DND-41 (cell line): ENCODE results near the gene SLBP.
A peak's percentile ranks its signal among the peaks of the same experiment; 100 is the strongest.

Experiments
- ATAC-seq: fragments of 200-7000 bp; cut with Tn5 transposase; 3 replicates; pipeline ENCODE4 v1.9.1; 2021; ENCODE audit warnings: low read depth; ENCODE audit not compliant: insufficient read depth
- DNase-seq: peaks from one replicate; pipeline ENCODE4 v3.0.0-alpha.2; 2020
- H2AFZ ChIP-seq: 2 replicates; pipeline ENCODE4 v1.6.0; 2012; ENCODE audit warnings: low read depth, low read length
- H3K27ac ChIP-seq: 2 replicates; pipeline ENCODE4 v1.5.1; 2012; ENCODE audit warnings: low read length, inconsistent platforms
- H3K27me3 ChIP-seq: fragments of 200-600 bp; sonication (generic); 2 replicates; pipeline ENCODE4 v1.6.0; 2012; ENCODE audit warnings: low read length, mild to moderate bottlenecking, inconsistent platforms; ENCODE audit not compliant: insufficient read depth, poor library complexity
- H3K36me3 ChIP-seq: 2 replicates; pipeline ENCODE4 v1.5.1; 2012; ENCODE audit warnings: low read length, inconsistent platforms; ENCODE audit not compliant: insufficient read depth
- H3K4me1 ChIP-seq: 2 replicates; pipeline ENCODE4 v1.5.1; 2012; ENCODE audit warnings: mild to moderate bottlenecking, low read length; ENCODE audit not compliant: insufficient read depth
- H3K4me2 ChIP-seq: 2 replicates; pipeline ENCODE4 v1.6.0; 2012; ENCODE audit warnings: mild to moderate bottlenecking, moderate library complexity, low read length, inconsistent platforms; ENCODE audit not compliant: insufficient read depth
- H3K4me3 ChIP-seq, 2 experiments: fragments of 200-600 bp in 1 of 2; shearing (Covaris generic) in 1 of 2; 2 replicates each; pipeline ENCODE4 v1.5.1; 2012 to 2016; ENCODE audit warnings: inconsistent platforms in 2 of 2, low read length in 2 of 2, mild to moderate bottlenecking in 2 of 2, low read depth in 1 of 2, moderate library complexity in 1 of 2
- H3K79me2 ChIP-seq: 2 replicates; pipeline ENCODE4 v1.6.0; 2012; ENCODE audit warnings: low read length, inconsistent platforms; ENCODE audit not compliant: insufficient read depth
- H3K9ac ChIP-seq: 2 replicates; pipeline ENCODE4 v1.6.0; 2012; ENCODE audit warnings: low read depth, mild to moderate bottlenecking, inconsistent platforms, low read length, moderate library complexity
- H3K9me3 ChIP-seq: 2 replicates; pipeline ENCODE4 v1.5.1; 2012; ENCODE audit warnings: low read length, moderate library complexity, mild to moderate bottlenecking, inconsistent platforms; ENCODE audit not compliant: insufficient read depth, severe bottlenecking
- H4K20me1 ChIP-seq: 2 replicates; pipeline ENCODE4 v1.6.0; 2012; ENCODE audit warnings: low read length; ENCODE audit not compliant: insufficient read depth
- CTCF ChIP-seq: IDR thresholded peaks from 2 replicates; pipeline ENCODE4 v1.5.1; 2012; ENCODE audit warnings: borderline replicate concordance, low read length, moderate library complexity, mild to moderate bottlenecking; ENCODE audit not compliant: poor library complexity, severe bottlenecking; ENCODE audit errors: extremely low read depth
- EZH2 ChIP-seq: IDR thresholded peaks from 3 replicates; pipeline ENCODE4 v1.6.1; 2012; ENCODE audit warnings: borderline replicate concordance, low read depth, mild to moderate bottlenecking, moderate library complexity, low read length, inconsistent platforms; ENCODE audit not compliant: severe bottlenecking

SLBP gene

GRCh38 chr4:1718095-1718850, 6.2 kb upstream of the SLBP start:
- H3K27ac ChIP-seq = no peak overlapping the region
- H2AFZ ChIP-seq = no peak overlapping the region
- no peaks in the 10 kb centered on the region for H3K27me3 ChIP-seq
- H4K20me1 ChIP-seq = peaks cover 71% of the 10 kb centered on the region
- TF ChIP-seq EZH2 = no peak
- TF ChIP-seq CTCF = no peak
- peaks cover 96% of the 10 kb centered on the region for H3K79me2 ChIP-seq
- H3K4me2 ChIP-seq = peak overlapping the region; percentile 100
- ATAC-seq = no peak
- no peaks in the 10 kb centered on the region for H3K9me3 ChIP-seq
- no peak for DNase-seq
- peak overlapping the region; percentile 19; the same call in 1 of the 2 replicates for H3K9ac ChIP-seq
- H3K4me1 ChIP-seq = peaks cover 84% of the 10 kb centered on the region
- H3K36me3 ChIP-seq = peaks cover 68% of the 10 kb centered on the region
- H3K4me3 ChIP-seq = 0 out of 4 replicates have a peak overlapping the region, but pooled peaks of 1 of the 2 experiments have one; percentile 13

DNA sequence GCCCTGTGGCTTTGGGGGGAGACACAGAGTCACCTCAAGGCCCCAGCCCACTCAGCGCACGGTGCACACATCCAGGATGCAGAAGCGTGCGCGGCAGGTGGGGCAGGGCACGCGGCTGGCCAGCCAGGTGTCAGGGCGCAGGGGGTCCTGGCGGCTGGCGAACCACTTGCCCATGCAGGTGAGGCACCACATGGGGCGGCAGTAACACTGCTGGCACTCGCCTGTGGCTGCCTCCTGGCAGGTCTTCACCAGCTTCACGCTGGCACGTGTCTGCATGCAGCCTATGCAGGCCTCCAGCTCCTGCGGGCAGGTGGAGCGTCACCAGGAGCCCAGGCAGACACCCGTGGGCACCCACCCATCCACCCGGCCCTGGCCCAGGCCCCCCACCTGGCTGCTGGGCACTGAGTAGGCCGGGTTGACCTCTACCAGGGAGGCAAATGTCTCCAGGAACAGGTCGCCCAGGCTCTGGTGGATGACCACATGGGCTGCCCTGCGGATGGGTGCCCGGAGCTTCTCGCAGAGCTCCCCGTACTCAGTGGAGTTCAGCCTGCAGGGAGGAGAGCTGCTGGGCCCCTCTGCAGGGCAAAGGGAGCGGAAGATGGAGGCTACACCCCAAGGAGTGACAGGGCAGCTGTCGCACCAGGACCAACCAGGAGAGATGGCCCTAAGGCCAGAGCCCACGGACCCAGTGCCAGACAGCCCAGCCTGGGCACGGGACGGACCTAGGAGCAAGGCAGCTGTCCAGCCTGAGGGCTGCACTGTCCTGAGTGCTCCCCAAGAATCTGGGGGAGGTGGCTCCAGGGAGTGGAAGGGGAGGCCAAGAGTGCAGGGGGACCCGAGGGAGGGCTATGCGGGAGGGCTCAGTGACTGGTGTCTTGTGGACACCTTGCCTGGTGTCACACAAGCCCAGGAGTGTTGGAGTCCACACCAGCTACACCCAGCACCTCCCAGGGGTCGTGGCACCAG, 5.3 kb upstream of the SLBP start:
- Histone ChIP-seq H3K4me1 (peaks cover 78% of the 10 kb centered on the region), H4K20me1 (peaks cover 62% of the 10 kb centered on the region), H3K36me3 (peaks cover 65% of the 10 kb centered on the region), H3K9ac (peak overlapping the region; percentile 80; the same call in 1 of the 2 replicates), H3K79me2 (peaks cover 95% of the 10 kb centered on the region), H3K9me3 (no peaks in the 10 kb centered on the region), H3K4me3 (0 out of 4 replicates have a peak overlapping the region, but pooled peaks of 1 of the 2 experiments have one; percentile 13), H3K27me3 (no peaks in the 10 kb centered on the region), H3K4me2 (peak overlapping the region; percentile 100; the same call in 1 of the 2 replicates), H2AFZ (no peak overlapping the region), H3K27ac (no peak overlapping the region)
- ATAC-seq (no peak), DNase-seq (no peak)
- TF ChIP-seq EZH2 = no peak
- TF ChIP-seq CTCF = no peak

DNA sequence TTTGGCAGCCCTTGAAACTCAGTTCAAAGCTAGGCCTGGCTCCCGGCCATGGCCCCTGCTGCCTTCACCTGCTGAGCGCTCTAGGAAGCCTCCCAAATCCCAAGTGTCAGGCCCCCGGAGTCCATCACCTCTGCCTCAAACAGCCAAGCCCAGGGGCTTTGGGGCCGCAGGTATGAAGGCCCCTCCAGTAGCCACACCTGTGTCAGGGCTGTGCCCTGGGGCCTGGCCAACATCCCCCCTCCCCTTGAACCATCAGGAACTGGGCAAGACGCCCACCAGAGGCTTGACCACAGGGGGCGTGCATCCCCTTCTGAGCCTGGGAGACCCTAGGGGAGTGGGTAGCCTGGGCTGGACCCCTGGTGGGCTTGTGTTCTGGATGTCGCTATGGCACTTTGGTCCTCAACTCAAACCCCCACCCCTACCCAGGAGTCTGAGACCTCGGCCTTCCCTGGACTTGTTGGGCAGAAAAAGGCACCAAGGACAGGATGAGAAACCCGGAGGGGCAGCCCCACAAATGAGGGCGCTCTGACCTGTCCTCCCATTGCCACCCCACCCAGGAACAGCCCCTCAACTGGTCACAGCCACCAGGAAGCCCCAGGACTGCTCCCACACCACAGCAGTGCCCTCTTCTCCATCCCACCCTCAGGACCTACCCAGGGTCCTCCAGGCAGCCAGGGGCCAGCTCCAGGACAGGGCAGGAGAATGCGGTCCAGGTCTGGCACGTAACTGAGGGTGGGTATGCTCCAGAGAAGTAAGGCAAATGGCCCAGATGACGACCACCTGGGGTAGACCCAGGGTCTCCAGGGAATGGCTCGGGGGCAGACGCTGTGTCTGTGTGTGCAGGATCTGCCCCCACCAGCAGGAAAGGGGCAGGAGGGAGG, 4.2 kb upstream of the SLBP start:
- DNase-seq = no peak
- peaks cover 75% of the 10 kb centered on the region for H3K4me1 ChIP-seq

More for the DNA sequence above, 4.2 kb upstream of the SLBP start:
- Histone ChIP-seq H3K27ac (peak overlapping the region; percentile 25; the same call in 1 of the 2 replicates), H3K79me2 (peaks cover 95% of the 10 kb centered on the region), H2AFZ (no peak overlapping the region), H3K9ac (peak overlapping the region; percentile 80), H3K9me3 (no peaks in the 10 kb centered on the region), H4K20me1 (peaks cover 58% of the 10 kb centered on the region), H3K4me3 (no peak overlapping the region), H3K27me3 (no peaks in the 10 kb centered on the region), H3K36me3 (peaks cover 68% of the 10 kb centered on the region), H3K4me2 (peak overlapping the region; percentile 82; the same call in 1 of the 2 replicates)
- no peak for ATAC-seq
- TF ChIP-seq CTCF (no peak), EZH2 (no peak)
